HEK293 (cell line): ENCODE measurements around the gene TBCE.

Source experiments
- KLF7 ChIP-seq: fragments of 450-650 bp; formaldehyde crosslinking; IDR thresholded peaks from 2 replicates; pipeline ENCODE4 v1.5.1; 2016; ENCODE audit warnings: missing biosample characterization, missing genetic modification characterization, borderline replicate concordance
- KLF9 ChIP-seq: fragments of 450-650 bp; formaldehyde crosslinking; IDR thresholded peaks from 2 replicates; pipeline ENCODE4 v1.5.1; 2016; ENCODE audit warnings: missing biosample characterization, missing genetic modification characterization, low read depth
- YY1 ChIP-seq: fragments of 450-650 bp; formaldehyde crosslinking; IDR thresholded peaks from 2 replicates; pipeline ENCODE4 v1.5.1; 2018; ENCODE audit warnings: missing biosample characterization, missing genetic modification characterization
- ZBTB17 ChIP-seq: fragments of 450-650 bp; formaldehyde crosslinking; IDR thresholded peaks from 2 replicates; pipeline ENCODE4 v1.5.1; 2016; ENCODE audit warnings: missing biosample characterization, missing genetic modification characterization
- ZBTB21 ChIP-seq: fragments of 450-650 bp; formaldehyde crosslinking; IDR thresholded peaks from 2 replicates; pipeline ENCODE4 v1.5.1; 2017; ENCODE audit warnings: missing biosample characterization, missing genetic modification characterization
- ZNF121 ChIP-seq: fragments of 450-650 bp; formaldehyde crosslinking; IDR thresholded peaks from 2 replicates; pipeline ENCODE4 v1.5.1; 2016; ENCODE audit warnings: missing biosample characterization, missing genetic modification characterization
- ZNF184 ChIP-seq: fragments of 450-650 bp; IDR thresholded peaks from 2 replicates; pipeline ENCODE4 v1.5.1; 2018; ENCODE audit warnings: missing biosample characterization, mild to moderate bottlenecking, missing genetic modification characterization
- ZNF24 ChIP-seq: fragments of 450-650 bp; formaldehyde crosslinking; IDR thresholded peaks from 2 replicates; pipeline ENCODE4 v1.5.1; 2016; ENCODE audit warnings: missing biosample characterization, missing genetic modification characterization
- ZNF544 ChIP-seq: fragments of 450-650 bp; formaldehyde crosslinking; IDR thresholded peaks from 2 replicates; pipeline ENCODE4 v1.5.0; 2017; ENCODE audit warnings: missing biosample characterization, missing genetic modification characterization
- TF ChIP-seq, protein P1 (sequence below): fragments of 450-650 bp; formaldehyde crosslinking; IDR thresholded peaks from 2 replicates; pipeline ENCODE4 v1.5.1; 2016; ENCODE audit warnings: missing biosample characterization, missing genetic modification characterization
- TF ChIP-seq, protein P2 (sequence below): fragments of 450-650 bp; formaldehyde crosslinking; IDR thresholded peaks from 2 replicates; pipeline ENCODE4 v1.5.1; 2016; ENCODE audit warnings: missing biosample characterization, missing genetic modification characterization

GRCh38 chr1:235351441-235351840 is 15.8 kb upstream of the TBCE start:
- TF ChIP-seq, protein P1, sequence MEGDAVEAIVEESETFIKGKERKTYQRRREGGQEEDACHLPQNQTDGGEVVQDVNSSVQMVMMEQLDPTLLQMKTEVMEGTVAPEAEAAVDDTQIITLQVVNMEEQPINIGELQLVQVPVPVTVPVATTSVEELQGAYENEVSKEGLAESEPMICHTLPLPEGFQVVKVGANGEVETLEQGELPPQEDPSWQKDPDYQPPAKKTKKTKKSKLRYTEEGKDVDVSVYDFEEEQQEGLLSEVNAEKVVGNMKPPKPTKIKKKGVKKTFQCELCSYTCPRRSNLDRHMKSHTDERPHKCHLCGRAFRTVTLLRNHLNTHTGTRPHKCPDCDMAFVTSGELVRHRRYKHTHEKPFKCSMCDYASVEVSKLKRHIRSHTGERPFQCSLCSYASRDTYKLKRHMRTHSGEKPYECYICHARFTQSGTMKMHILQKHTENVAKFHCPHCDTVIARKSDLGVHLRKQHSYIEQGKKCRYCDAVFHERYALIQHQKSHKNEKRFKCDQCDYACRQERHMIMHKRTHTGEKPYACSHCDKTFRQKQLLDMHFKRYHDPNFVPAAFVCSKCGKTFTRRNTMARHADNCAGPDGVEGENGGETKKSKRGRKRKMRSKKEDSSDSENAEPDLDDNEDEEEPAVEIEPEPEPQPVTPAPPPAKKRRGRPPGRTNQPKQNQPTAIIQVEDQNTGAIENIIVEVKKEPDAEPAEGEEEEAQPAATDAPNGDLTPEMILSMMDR (tag by site-specific recombination), result no peak
- TF ChIP-seq YY1 (tag by site-specific recombination), result no peak
- TF ChIP-seq KLF9 (tag by site-specific recombination), result no peak
- TF ChIP-seq, protein P2, sequence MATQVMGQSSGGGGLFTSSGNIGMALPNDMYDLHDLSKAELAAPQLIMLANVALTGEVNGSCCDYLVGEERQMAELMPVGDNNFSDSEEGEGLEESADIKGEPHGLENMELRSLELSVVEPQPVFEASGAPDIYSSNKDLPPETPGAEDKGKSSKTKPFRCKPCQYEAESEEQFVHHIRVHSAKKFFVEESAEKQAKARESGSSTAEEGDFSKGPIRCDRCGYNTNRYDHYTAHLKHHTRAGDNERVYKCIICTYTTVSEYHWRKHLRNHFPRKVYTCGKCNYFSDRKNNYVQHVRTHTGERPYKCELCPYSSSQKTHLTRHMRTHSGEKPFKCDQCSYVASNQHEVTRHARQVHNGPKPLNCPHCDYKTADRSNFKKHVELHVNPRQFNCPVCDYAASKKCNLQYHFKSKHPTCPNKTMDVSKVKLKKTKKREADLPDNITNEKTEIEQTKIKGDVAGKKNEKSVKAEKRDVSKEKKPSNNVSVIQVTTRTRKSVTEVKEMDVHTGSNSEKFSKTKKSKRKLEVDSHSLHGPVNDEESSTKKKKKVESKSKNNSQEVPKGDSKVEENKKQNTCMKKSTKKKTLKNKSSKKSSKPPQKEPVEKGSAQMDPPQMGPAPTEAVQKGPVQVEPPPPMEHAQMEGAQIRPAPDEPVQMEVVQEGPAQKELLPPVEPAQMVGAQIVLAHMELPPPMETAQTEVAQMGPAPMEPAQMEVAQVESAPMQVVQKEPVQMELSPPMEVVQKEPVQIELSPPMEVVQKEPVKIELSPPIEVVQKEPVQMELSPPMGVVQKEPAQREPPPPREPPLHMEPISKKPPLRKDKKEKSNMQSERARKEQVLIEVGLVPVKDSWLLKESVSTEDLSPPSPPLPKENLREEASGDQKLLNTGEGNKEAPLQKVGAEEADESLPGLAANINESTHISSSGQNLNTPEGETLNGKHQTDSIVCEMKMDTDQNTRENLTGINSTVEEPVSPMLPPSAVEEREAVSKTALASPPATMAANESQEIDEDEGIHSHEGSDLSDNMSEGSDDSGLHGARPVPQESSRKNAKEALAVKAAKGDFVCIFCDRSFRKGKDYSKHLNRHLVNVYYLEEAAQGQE (tag by site-specific recombination), result no peak
- no peak for TF ChIP-seq KLF7 (tag by site-specific recombination)
- TF ChIP-seq ZNF24 (tag by site-specific recombination), result no peak
- no peak for TF ChIP-seq ZNF184
- TF ChIP-seq ZNF121 (tag by site-specific recombination), result no peak
- no peak for TF ChIP-seq ZBTB17 (tag by site-specific recombination)
- no peak for TF ChIP-seq ZNF544 (tag by site-specific recombination)
- no peak for TF ChIP-seq ZBTB21 (tag by site-specific recombination)
